Right hindlimb (tissue), 1 donor: ENCODE results near the gene C20orf96.
"Not testable (repeated sequence)": the region's sequence is repeated elsewhere in the genome, so short reads cannot be mapped to it uniquely, and the experiment has no call there.

Experiments
- DNase-seq: peaks from one replicate; pipeline ENCODE4 v3.0.0-alpha.2; 2018

The C20orf96 gene

GRCh38 chr20:278181-278580 lies 12.4 kb downstream of the C20orf96 start:
- DNase-seq = no peak

GRCh38 chr20:277496-277781 lies 13.1 kb downstream of the C20orf96 start:
- DNase-seq = no peak

GRCh38 chr20:276620-277495 lies 13.7 kb downstream of the C20orf96 start:
- no peak for DNase-seq

GRCh38 chr20:275791-276190 lies 14.8 kb downstream of the C20orf96 start:
- DNase-seq = no peak

GRCh38 chr20:273884-274283 lies 16.7 kb downstream of the C20orf96 start:
- no peak for DNase-seq

- no peak for DNase-seq
These were observed 17.8 kb downstream of the C20orf96 start for GRCh38 chr20:272718-273117.

- DNase-seq = no peak
These were observed 19.0 kb downstream of the C20orf96 start for GRCh38 chr20:271528-271927.

- DNase-seq = no peak
These were observed 19.5 kb downstream of the C20orf96 start for GRCh38 chr20:271069-271468.

- no peak for DNase-seq
These were observed 20.0 kb downstream of the C20orf96 start for GRCh38 chr20:270517-270916.

- peak; percentile 91 for DNase-seq
These were observed 23.7 kb downstream of the C20orf96 start for GRCh38 chr20:266596-267562.

- DNase-seq = no peak
These were observed 26.8 kb downstream of the C20orf96 start for GRCh38 chr20:263701-264100.

GRCh38 chr20:259981-260380 lies 30.6 kb downstream of the C20orf96 start:
- DNase-seq = no peak

- DNase-seq = no peak
These were observed 31.6 kb downstream of the C20orf96 start for GRCh38 chr20:258963-259362.

GRCh38 chr20:258269-258858 lies 32.2 kb downstream of the C20orf96 start:
- DNase-seq = no peak

- DNase-seq = no peak
These were observed 33.1 kb downstream of the C20orf96 start, which contains the start of gene DEFB132 for GRCh38 chr20:257419-257818. Gene DEFB132, plus strand, starts transcription at chr20:257724. Its CDS starts 55 bp downstream, at chr20:257779.

- DNase-seq = not testable (repeated sequence)
These were observed 37.1 kb downstream of the C20orf96 start for GRCh38 chr20:253447-253846.

- no peak for DNase-seq
These were observed 37.7 kb downstream of the C20orf96 start for GRCh38 chr20:252801-253200.

- no peak for DNase-seq
These were observed 39.2 kb downstream of the C20orf96 start for GRCh38 chr20:251354-251753.

GRCh38 chr20:242905-243304 lies 47.6 kb downstream of the C20orf96 start:
- no peak for DNase-seq

GRCh38 chr20:237929-238328 lies 52.6 kb downstream of the C20orf96 start:
- DNase-seq = no peak

GRCh38 chr20:237489-237888 lies 53.1 kb downstream of the C20orf96 start:
- no peak for DNase-seq

GRCh38 chr20:235891-236290 lies 54.7 kb downstream of the C20orf96 start:
- peak; percentile 24 for DNase-seq

GRCh38 chr20:227439-228105 lies 63.0 kb downstream of the C20orf96 start:
- no peak for DNase-seq
